ENCODE data around the gene CEL.

Gene CEL

GRCh38 chr9:133113949-133114885, 52.4 kb downstream of the CEL start:
- no peak overlapping the region for H3K4me3 ChIP-seq (ENCODE audit: low read length)
- peak; percentile 49 for DNase-seq (ENCODE audit: low read depth)
- no peak for TF ChIP-seq CTCF (conservative IDR thresholded peaks at IDR 0.05; ENCODE audit: low read length)

- H3K4me3 ChIP-seq (ENCODE audit: low read length) = no peak overlapping the region
- TF ChIP-seq CTCF (conservative IDR thresholded peaks at IDR 0.05; ENCODE audit: low read length) = no peak
- DNase-seq (ENCODE audit: low read depth) = no peak
Observed at GRCh38 chr9:133114886-133115603, 53.3 kb downstream of the CEL start.

GRCh38 chr9:133115604-133116345, 54.0 kb downstream of the CEL start:
- DNase-seq (ENCODE audit: low read depth) = peak; percentile 46
- TF ChIP-seq CTCF (conservative IDR thresholded peaks at IDR 0.05; ENCODE audit: low read length) = no peak
- no peak overlapping the region for H3K4me3 ChIP-seq (ENCODE audit: low read length)

- DNase-seq (ENCODE audit: low read depth) = no peak
- no peak overlapping the region for H3K4me3 ChIP-seq (ENCODE audit: low read length)
- TF ChIP-seq CTCF (conservative IDR thresholded peaks at IDR 0.05; ENCODE audit: low read length) = no peak
Observed at GRCh38 chr9:133116346-133117231, 54.8 kb downstream of the CEL start.

GRCh38 chr9:133117271-133118178, 55.7 kb downstream of the CEL start:
- no peak overlapping the region for H3K4me3 ChIP-seq (ENCODE audit: low read length)
- TF ChIP-seq CTCF (conservative IDR thresholded peaks at IDR 0.05; ENCODE audit: low read length) = peak; percentile 24
- peak; percentile 82 for DNase-seq (ENCODE audit: low read depth)
